Esophagus muscularis mucosa (tissue), 4 donors: ENCODE results near the gene WFDC5. TPM values are rescaled to one million over a fixed set of nuclear protein-coding genes. Genes with fewer than 3 reads are reported as not detected.

Experiments used
- DNase-seq: peaks from one replicate; pipeline ENCODE4 v3.0.0-alpha.2; 2017; ENCODE audit errors: extremely low spot score
- H3K27ac ChIP-seq, 4 donors: fragments of 200-600 bp; sonication (generic); replicated peaks in 1 of 4; 1 replicate in 3 of 4; 2 replicates in 1 of 4; pipeline ENCODE4 v1.5.1; 2016 to 2019; ENCODE audit warnings: mild to moderate bottlenecking in 1 of 4
- H3K27me3 ChIP-seq, 4 donors: fragments of 200-600 bp; sonication (generic); one replicate each; pipeline versions ENCODE4 v1.5.1 to v1.6.0; 2016 to 2019
- H3K36me3 ChIP-seq, 4 donors: fragments of 200-600 bp; sonication (generic); one replicate each; pipeline ENCODE4 v1.5.1; 2016 to 2019
- H3K4me1 ChIP-seq, 4 donors: fragments of 200-600 bp; sonication (generic); one replicate each; pipeline ENCODE4 v1.5.1; 2016 to 2019
- H3K4me3 ChIP-seq, 4 donors: fragments of 200-600 bp; sonication (generic); 1 replicate in 2 of 4; 2 replicates in 2 of 4; pipeline ENCODE4 v1.5.1; 2016 to 2019; ENCODE audit warnings: mild to moderate bottlenecking in 4 of 4, moderate library complexity in 1 of 4
- H3K9me3 ChIP-seq, 4 donors: fragments of 200-600 bp; sonication (generic); 1 replicate in 3 of 4; 2 replicates in 1 of 4; pipeline ENCODE4 v1.5.1; 2016 to 2019
- EP300 ChIP-seq: sonication (generic); formaldehyde crosslinking; IDR thresholded peaks from one replicate; pipeline ENCODE4 v1.6.1; 2017; ENCODE audit warnings: antibody characterized with exemption
- POLR2A ChIP-seq: fragments of 450-650 bp; IDR thresholded peaks from one replicate; pipeline ENCODE4 v1.6.1; 2017; ENCODE audit warnings: antibody characterized with exemption, moderate library complexity, mild to moderate bottlenecking, low read depth
- POLR2AphosphoS5 ChIP-seq, 2 donors: sonication (generic); formaldehyde crosslinking; IDR thresholded peaks; one replicate each; pipeline ENCODE4 v1.6.1; 2017; ENCODE audit warnings: antibody characterized with exemption in 2 of 2
- WGBS: methylation state at CpG from one replicate; pipeline ENCODE4 v1.1.5; 2018; 5-methylcytosine and 5-hydroxymethylcytosine counted together
- intact Hi-C: fragments of 100-400 bp; cut with DNase I; formaldehyde crosslinking; loops from one replicate; pipeline ENCODE4 v1.15.1; 2023
- total RNA-seq, 4 donors: library from RNA; depleted of rRNA; stranded (reverse); fragments of >200 nt; gene quantifications; one replicate each; pipeline versions ENCODE4 v1.1.0 to v1.2.1, GENCODE V29; 2016
- TF ChIP-seq, protein P1 (sequence below), 3 experiments: fragments of 200-600 bp in 2 of 3; fragments of 450-650 bp in 1 of 3; sonication (generic) in 2 of 3; IDR thresholded peaks; one replicate each; pipeline ENCODE4 v1.5.1; 2017 to 2019; ENCODE audit warnings: antibody characterized with exemption in 3 of 3, mild to moderate bottlenecking in 2 of 3, moderate library complexity in 1 of 3

Gene WFDC5
- total RNA-seq, 4 donors from 2014 or later: not detected

- peaks cover 0 to 3% (median 0%) of the 10 kb centered on the region in 4 donors for H3K9me3 ChIP-seq
- 85% methylated on average over 6 of the region's 6 CpGs for WGBS
- peak; percentile 55 for DNase-seq
- H3K4me1 ChIP-seq: no peaks in the 10 kb centered on the region
- no peak within 1 kb of the TSS for H3K4me3 ChIP-seq
- H3K27me3 ChIP-seq: peaks cover 0 to 31% (median 0%) of the 10 kb centered on the region in 4 donors
- no peaks in the 10 kb centered on the region for H3K36me3 ChIP-seq
- no peak for TF ChIP-seq EP300
- no peak for TF ChIP-seq POLR2AphosphoS5 (IDR thresholded peaks at IDR 0.05)
- TF ChIP-seq POLR2A: no peak
- TF ChIP-seq, protein P1, sequence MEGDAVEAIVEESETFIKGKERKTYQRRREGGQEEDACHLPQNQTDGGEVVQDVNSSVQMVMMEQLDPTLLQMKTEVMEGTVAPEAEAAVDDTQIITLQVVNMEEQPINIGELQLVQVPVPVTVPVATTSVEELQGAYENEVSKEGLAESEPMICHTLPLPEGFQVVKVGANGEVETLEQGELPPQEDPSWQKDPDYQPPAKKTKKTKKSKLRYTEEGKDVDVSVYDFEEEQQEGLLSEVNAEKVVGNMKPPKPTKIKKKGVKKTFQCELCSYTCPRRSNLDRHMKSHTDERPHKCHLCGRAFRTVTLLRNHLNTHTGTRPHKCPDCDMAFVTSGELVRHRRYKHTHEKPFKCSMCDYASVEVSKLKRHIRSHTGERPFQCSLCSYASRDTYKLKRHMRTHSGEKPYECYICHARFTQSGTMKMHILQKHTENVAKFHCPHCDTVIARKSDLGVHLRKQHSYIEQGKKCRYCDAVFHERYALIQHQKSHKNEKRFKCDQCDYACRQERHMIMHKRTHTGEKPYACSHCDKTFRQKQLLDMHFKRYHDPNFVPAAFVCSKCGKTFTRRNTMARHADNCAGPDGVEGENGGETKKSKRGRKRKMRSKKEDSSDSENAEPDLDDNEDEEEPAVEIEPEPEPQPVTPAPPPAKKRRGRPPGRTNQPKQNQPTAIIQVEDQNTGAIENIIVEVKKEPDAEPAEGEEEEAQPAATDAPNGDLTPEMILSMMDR (IDR thresholded peaks at IDR 0.05): no peak
- H3K27ac ChIP-seq: no peak within 1 kb of the TSS
- intact Hi-C loops: no loop called here
Measured at GRCh38 chr20:45124365-45124764, 9.4 kb upstream of the WFDC5 start, which contains the start of gene WFDC12. WFDC12 (minus strand) TSS chr20:45124465; CDS start chr20:45124447, 18 bp downstream.

GRCh38 chr20:45121388-45121787, 6.4 kb upstream of the WFDC5 start:
- H3K27ac ChIP-seq: no peak overlapping the region
- H3K9me3 ChIP-seq: peaks cover 0 to 3% (median 0%) of the 10 kb centered on the region in 4 donors
- WGBS: 95% methylated on average over 2 of the region's 2 CpGs
- no peaks in the 10 kb centered on the region for H3K36me3 ChIP-seq
- TF ChIP-seq POLR2AphosphoS5 (IDR thresholded peaks at IDR 0.05): no peak
- no peak for TF ChIP-seq POLR2A
- no peak for TF ChIP-seq EP300
- TF ChIP-seq, protein P1 (IDR thresholded peaks at IDR 0.05): no peak
- H3K27me3 ChIP-seq: peaks cover 0 to 37% (median 0%) of the 10 kb centered on the region in 4 donors
- H3K4me1 ChIP-seq: no peaks in the 10 kb centered on the region
- intact Hi-C loops: no loop called here
- H3K4me3 ChIP-seq: no peak overlapping the region
- DNase-seq: peak; percentile 37

GRCh38 chr20:45119556-45120266, 4.7 kb upstream of the WFDC5 start:
- H3K4me3 ChIP-seq: no peak overlapping the region
- DNase-seq: peak; percentile 34
- no peaks in the 10 kb centered on the region for H3K36me3 ChIP-seq
- WGBS: 79% methylated on average over 2 of the region's 2 CpGs
- no peak for TF ChIP-seq POLR2AphosphoS5 (IDR thresholded peaks at IDR 0.05)
- TF ChIP-seq EP300: no peak
- TF ChIP-seq POLR2A: no peak
- TF ChIP-seq, protein P1 (IDR thresholded peaks at IDR 0.05): no peak
- peaks cover 0 to 3% (median 0%) of the 10 kb centered on the region in 4 donors for H3K9me3 ChIP-seq
- H3K4me1 ChIP-seq: no peaks in the 10 kb centered on the region
- intact Hi-C loops: no loop called here
- H3K27me3 ChIP-seq: peaks cover 0 to 50% (median 0%) of the 10 kb centered on the region in 4 donors
- no peak overlapping the region for H3K27ac ChIP-seq

GRCh38 chr20:45118028-45118427, 3.1 kb upstream of the WFDC5 start:
- WGBS: 89% methylated on average over 2 of the region's 2 CpGs
- intact Hi-C loops: no loop called here

More at GRCh38 chr20:45118028-45118427, 3.1 kb upstream of the WFDC5 start:
- no peak for TF ChIP-seq POLR2A
- no peak for TF ChIP-seq EP300
- TF ChIP-seq, protein P1 (IDR thresholded peaks at IDR 0.05): no peak
- no peak for TF ChIP-seq POLR2AphosphoS5 (IDR thresholded peaks at IDR 0.05)
- no peak overlapping the region for H3K4me3 ChIP-seq
- no peak overlapping the region for H3K27ac ChIP-seq
- peaks cover 0 to 45% (median 0%) of the 10 kb centered on the region in 4 donors for H3K27me3 ChIP-seq
- no peaks in the 10 kb centered on the region for H3K4me1 ChIP-seq
- no peak for DNase-seq
- peaks cover 0 to 3% (median 0%) of the 10 kb centered on the region in 4 donors for H3K9me3 ChIP-seq
- no peaks in the 10 kb centered on the region for H3K36me3 ChIP-seq
